Osteocyte (in vitro differentiated cells): Measurements from ENCODE around the gene HAT1. TPM values are rescaled to one million over a fixed set of nuclear protein-coding genes. Genes with fewer than 3 reads are reported as not detected.

Experiments used
- DNase-seq: peaks from one replicate; pipeline ENCODE4 v3.0.0; 2021; ENCODE audit warnings: mixed read lengths; ENCODE audit not compliant: unreplicated experiment; ENCODE audit errors: extremely low spot score
- H3K27ac Mint-ChIP-seq: one replicate; pipeline ENCODE4 v1.8.0; 2021; ENCODE audit warnings: mild to moderate bottlenecking, mixed read lengths; ENCODE audit not compliant: unreplicated experiment
- H3K27me3 Mint-ChIP-seq: one replicate; pipeline ENCODE4 v1.8.0; 2021; ENCODE audit warnings: mixed read lengths; ENCODE audit not compliant: unreplicated experiment
- H3K36me3 Mint-ChIP-seq: one replicate; pipeline ENCODE4 v1.8.0; 2021; ENCODE audit warnings: mixed read lengths; ENCODE audit not compliant: unreplicated experiment
- H3K4me1 Mint-ChIP-seq: one replicate; pipeline ENCODE4 v1.8.0; 2021; ENCODE audit warnings: mixed read lengths; ENCODE audit not compliant: unreplicated experiment
- H3K4me3 Mint-ChIP-seq: one replicate; pipeline ENCODE4 v1.8.0; 2021; ENCODE audit warnings: mild to moderate bottlenecking, moderate library complexity, mixed read lengths; ENCODE audit not compliant: unreplicated experiment
- H3K9me3 Mint-ChIP-seq: one replicate; pipeline ENCODE4 v1.8.0; 2021; ENCODE audit warnings: mixed read lengths; ENCODE audit not compliant: unreplicated experiment
- CTCF ChIP-seq: fragments of 200-600 bp; sonication (generic); IDR thresholded peaks from 2 replicates; pipeline ENCODE4 v1.5.0; 2021; ENCODE audit warnings: antibody characterized with exemption, mild to moderate bottlenecking, moderate library complexity
- total RNA-seq: library from RNA; stranded (reverse); gene quantifications from 2 replicates; pipeline ENCODE4 v1.2.1, GENCODE V29; 2021

Gene HAT1
- total RNA-seq, 1 donor from 2014 or later, result 45.7 TPM

DNA sequence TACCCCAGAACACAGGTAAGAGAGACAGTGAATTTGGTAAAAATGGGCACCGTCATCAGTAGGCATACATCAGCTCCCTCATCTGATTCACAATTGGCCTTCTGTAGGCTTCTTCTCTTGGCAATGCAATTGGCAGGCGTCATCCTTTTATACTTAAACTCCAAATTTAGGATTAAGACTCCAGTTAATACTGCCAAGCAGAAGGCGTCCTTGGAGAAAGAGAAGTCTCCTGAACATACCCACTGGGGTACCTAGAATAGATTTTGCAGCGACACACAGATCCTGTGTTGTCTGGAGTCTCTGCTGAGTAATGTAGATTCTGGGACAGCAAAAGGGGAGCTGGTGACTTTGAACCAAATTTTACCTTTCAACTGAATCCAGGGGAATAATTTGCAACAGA lies 76.9 kb downstream of the HAT1 start:
- no peaks in the 10 kb centered on the region for H3K36me3 Mint-ChIP-seq
- DNase-seq, result no peak
- peak overlapping the region; percentile 80 for H3K4me3 Mint-ChIP-seq
- no peaks in the 10 kb centered on the region for H3K9me3 Mint-ChIP-seq
- peaks cover 3% of the 10 kb centered on the region for H3K27me3 Mint-ChIP-seq
- peak overlapping the region; percentile 23 for H3K27ac Mint-ChIP-seq
- TF ChIP-seq CTCF, result no peak
- peaks cover 19% of the 10 kb centered on the region for H3K4me1 Mint-ChIP-seq

DNA sequence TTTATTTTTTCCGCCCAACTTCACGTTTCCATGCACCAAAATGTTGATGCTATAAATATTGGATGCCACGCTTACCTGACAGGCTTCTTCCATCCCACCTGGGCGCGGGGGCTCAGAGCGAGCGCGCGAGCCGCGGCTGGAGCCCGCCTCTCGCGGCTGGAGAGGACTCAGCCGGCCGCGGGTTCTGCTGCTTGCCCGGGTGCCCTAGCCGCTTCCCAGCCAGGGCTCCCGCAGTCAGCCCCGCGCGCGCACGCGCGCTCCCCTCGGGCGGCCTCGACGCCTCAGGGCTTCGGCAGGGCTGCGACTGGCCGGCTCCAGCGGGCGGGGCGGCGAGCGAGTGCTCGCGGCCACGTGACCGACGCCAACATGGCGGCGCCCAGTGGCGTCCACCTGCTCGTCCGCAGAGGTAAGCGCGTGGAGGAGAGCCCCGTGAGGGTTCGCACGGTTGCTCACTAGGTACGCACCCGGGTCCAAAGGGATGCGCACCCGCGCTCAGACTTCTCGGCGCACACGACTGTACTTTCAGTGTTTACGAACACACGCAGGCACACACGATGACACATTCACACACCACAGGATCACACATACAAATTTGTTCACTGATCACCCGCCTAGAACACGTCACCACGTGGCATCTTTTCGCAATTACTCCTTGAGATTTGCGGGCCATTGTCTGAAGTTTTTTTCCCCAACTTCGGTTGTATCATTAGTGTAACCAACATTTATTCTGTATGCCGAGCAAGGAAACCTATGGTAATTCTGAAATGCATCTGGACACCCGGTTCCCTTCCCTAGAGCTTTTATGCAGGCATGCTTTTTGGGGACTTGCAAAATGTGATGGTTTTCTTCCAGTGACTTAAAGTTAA lies 77.6 kb downstream of the HAT1 start, which contains the start of gene METAP1D:
METAP1D (plus strand) TSS at position 350 of the 866 bp plus-strand sequence; CDS start at position 367, 17 bp downstream.
- Mint-ChIP-seq H3K27ac (peak within 1 kb of the TSS; percentile 93), H3K4me3 (peak within 1 kb of the TSS; percentile 93), H3K9me3 (no peaks in the 10 kb centered on the region), H3K27me3 (peaks cover 3% of the 10 kb centered on the region), H3K4me1 (peaks cover 19% of the 10 kb centered on the region), H3K36me3 (peaks cover 1% of the 10 kb centered on the region)
- DNase-seq, result peak; percentile 95
- no peak for TF ChIP-seq CTCF

- Mint-ChIP-seq H3K36me3 (peaks cover 2% of the 10 kb centered on the region), H3K27ac (no peak overlapping the region)
- no peak for DNase-seq
Observed at GRCh38 chr2:172000696-172001361, 78.6 kb downstream of the HAT1 start.

GRCh38 chr2:172007372-172007771 lies 85.1 kb downstream of the HAT1 start:
- no peak for DNase-seq
- no peak overlapping the region for H3K4me3 Mint-ChIP-seq
- no peaks in the 10 kb centered on the region for H3K27me3 Mint-ChIP-seq
- H3K27ac Mint-ChIP-seq, result no peak overlapping the region
- TF ChIP-seq CTCF, result no peak
- H3K36me3 Mint-ChIP-seq, result peaks cover 2% of the 10 kb centered on the region
- H3K9me3 Mint-ChIP-seq, result no peaks in the 10 kb centered on the region
- H3K4me1 Mint-ChIP-seq, result peaks cover 5% of the 10 kb centered on the region

More at GRCh38 chr2:172000696-172001361, 78.6 kb downstream of the HAT1 start:
- TF ChIP-seq CTCF, result no peak
- Mint-ChIP-seq H3K4me1 (peaks cover 19% of the 10 kb centered on the region), H3K27me3 (peaks cover 3% of the 10 kb centered on the region), H3K4me3 (peak overlapping the region; percentile 93), H3K9me3 (no peaks in the 10 kb centered on the region)

GRCh38 chr2:172009823-172010222 lies 87.6 kb downstream of the HAT1 start:
- no peaks in the 10 kb centered on the region for H3K9me3 Mint-ChIP-seq
- H3K4me3 Mint-ChIP-seq, result no peak overlapping the region
- no peak overlapping the region for H3K27ac Mint-ChIP-seq
- H3K27me3 Mint-ChIP-seq, result no peaks in the 10 kb centered on the region
- H3K4me1 Mint-ChIP-seq, result peaks cover 9% of the 10 kb centered on the region
- H3K36me3 Mint-ChIP-seq, result peaks cover under 1% of the 10 kb centered on the region
- no peak for DNase-seq
- no peak for TF ChIP-seq CTCF
